DMS79 treated with DMSO at 0.1 percent for 48 hours (cell line): ENCODE data around the gene CEP112.
"Not testable (repeated sequence)": the region's sequence is repeated elsewhere in the genome, so short reads cannot be mapped to it uniquely, and the experiment has no call there.

ENCODE experiments used
- DNase-seq: peaks from one replicate; lab custom pipeline; 2025; lab: John Stamatoyannopoulos, UW

CEP112 gene

GRCh38 chr17:65823713-65824112 is 368.2 kb downstream of the CEP112 start:
- DNase-seq = no peak

GRCh38 chr17:65820811-65821210 is 371.1 kb downstream of the CEP112 start:
- no peak for DNase-seq

- no peak for DNase-seq
These were observed 371.6 kb downstream of the CEP112 start for GRCh38 chr17:65820306-65820705.

- DNase-seq = no peak
These were observed 372.1 kb downstream of the CEP112 start for GRCh38 chr17:65819810-65820209.

GRCh38 chr17:65817951-65818350 is 374.0 kb downstream of the CEP112 start:
- DNase-seq = no peak

GRCh38 chr17:65814418-65814817 is 377.5 kb downstream of the CEP112 start:
- no peak for DNase-seq

- DNase-seq = no peak
These were observed 378.6 kb downstream of the CEP112 start for GRCh38 chr17:65813306-65813705.

- DNase-seq = no peak
These were observed 380.9 kb downstream of the CEP112 start for GRCh38 chr17:65811043-65811442.

GRCh38 chr17:65809366-65809765 is 382.6 kb downstream of the CEP112 start:
- no peak for DNase-seq

- not testable (repeated sequence) for DNase-seq
These were observed 383.4 kb downstream of the CEP112 start for GRCh38 chr17:65808566-65808965.

- no peak for DNase-seq
These were observed 384.6 kb downstream of the CEP112 start for GRCh38 chr17:65807361-65807760.

GRCh38 chr17:65801513-65801912 is 390.4 kb downstream of the CEP112 start:
- no peak for DNase-seq

- no peak for DNase-seq
These were observed 391.3 kb downstream of the CEP112 start for GRCh38 chr17:65800655-65801054.

- no peak for DNase-seq
These were observed 392.1 kb downstream of the CEP112 start for GRCh38 chr17:65799869-65800268.

GRCh38 chr17:65799454-65799853 is 392.5 kb downstream of the CEP112 start:
- no peak for DNase-seq

- DNase-seq = no peak
These were observed 394.1 kb downstream of the CEP112 start for GRCh38 chr17:65797809-65798208.

GRCh38 chr17:65797101-65797500 is 394.8 kb downstream of the CEP112 start:
- DNase-seq = no peak

- DNase-seq = no peak
These were observed 397.4 kb downstream of the CEP112 start for GRCh38 chr17:65794572-65794971.

GRCh38 chr17:65790241-65790640 is 401.7 kb downstream of the CEP112 start:
- DNase-seq = no peak

GRCh38 chr17:65787503-65787902 is 404.4 kb downstream of the CEP112 start:
- no peak for DNase-seq

- DNase-seq = no peak
These were observed 405.5 kb downstream of the CEP112 start for GRCh38 chr17:65786479-65786878.

GRCh38 chr17:65785109-65785508 is 406.8 kb downstream of the CEP112 start:
- DNase-seq = no peak

GRCh38 chr17:65783845-65784334 is 408.0 kb downstream of the CEP112 start:
- no peak for DNase-seq

GRCh38 chr17:65782104-65782706 is 409.7 kb downstream of the CEP112 start:
- DNase-seq = not testable (repeated sequence)
